ENCODE data around the gene MIAT.

- TF ChIP-seq CTCF (IDR thresholded peaks at IDR 0.05; ENCODE audit: control extremely low read depth in 1 of 3, insufficient read depth in 1 of 3, low read depth in 1 of 3, low read length in 3 of 3) = no peak
- TF ChIP-seq POLR2A (IDR thresholded peaks at IDR 0.05; ENCODE audit: control extremely low read depth in 1 of 2, low read depth in 2 of 2, low read length in 2 of 2) = no peak; a peak in 1 of 3 replicates
- TF ChIP-seq SRF (IDR thresholded peaks at IDR 0.05; ENCODE audit: low read depth, low read length) = peak; percentile 13; the same call in 1 of the 2 replicates
Measured at GRCh38 chr22:26648011-26648497, 9.3 kb upstream of the MIAT start.

Data from H1 (cell line).